GM15510 (cell line): ENCODE results near the gene SCAPER.

Source experiments
- POLR2A ChIP-seq: IDR thresholded peaks from 3 replicates; pipeline ENCODE4 v1.6.1; 2011; ENCODE audit warnings: borderline replicate concordance; ENCODE audit not compliant: insufficient read length; ENCODE audit errors: extremely low read depth

The SCAPER gene

GRCh38 chr15:76669521-76670207, 235.5 kb downstream of the SCAPER start:
- no peak for TF ChIP-seq POLR2A

DNA sequence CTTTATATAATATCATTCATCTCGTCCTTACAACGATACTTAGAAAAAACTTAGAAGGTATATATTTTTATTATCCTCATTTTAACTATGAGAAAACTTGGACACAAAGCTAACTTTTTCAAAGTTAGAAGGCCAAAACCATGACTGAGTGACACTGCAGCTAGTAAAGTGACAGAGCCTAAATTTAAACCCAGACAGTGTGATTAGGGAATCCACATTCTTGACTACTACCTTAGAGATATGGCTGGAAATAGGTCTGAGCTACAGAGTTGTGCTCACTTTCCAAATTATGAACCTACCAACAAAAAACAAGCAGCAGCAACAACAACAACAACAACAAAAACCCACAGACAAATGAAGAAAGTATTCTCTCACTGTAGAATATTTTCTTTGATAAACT, 236.2 kb downstream of the SCAPER start:
- TF ChIP-seq POLR2A, result no peak

GRCh38 chr15:76667943-76668715, 237.0 kb downstream of the SCAPER start:
- no peak for TF ChIP-seq POLR2A

DNA sequence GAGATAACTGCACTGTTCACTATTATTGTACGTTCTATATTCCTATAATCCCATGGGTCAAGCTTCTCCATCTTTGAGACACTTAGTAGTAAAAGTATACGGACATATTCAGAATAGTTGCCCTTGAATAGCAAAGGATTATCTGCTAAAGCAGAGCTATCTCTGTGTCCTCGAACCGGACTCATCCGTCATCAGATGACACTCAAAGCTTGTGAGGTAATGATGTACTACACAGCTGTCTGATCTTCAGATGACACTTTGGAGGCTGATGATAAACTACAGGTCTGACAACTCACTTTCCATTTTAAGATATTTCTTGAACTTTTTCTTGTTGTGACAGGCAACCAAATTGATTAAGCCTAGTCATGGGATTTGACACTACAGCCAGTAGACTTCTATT, 240.2 kb downstream of the SCAPER start:
- no peak for TF ChIP-seq POLR2A

DNA sequence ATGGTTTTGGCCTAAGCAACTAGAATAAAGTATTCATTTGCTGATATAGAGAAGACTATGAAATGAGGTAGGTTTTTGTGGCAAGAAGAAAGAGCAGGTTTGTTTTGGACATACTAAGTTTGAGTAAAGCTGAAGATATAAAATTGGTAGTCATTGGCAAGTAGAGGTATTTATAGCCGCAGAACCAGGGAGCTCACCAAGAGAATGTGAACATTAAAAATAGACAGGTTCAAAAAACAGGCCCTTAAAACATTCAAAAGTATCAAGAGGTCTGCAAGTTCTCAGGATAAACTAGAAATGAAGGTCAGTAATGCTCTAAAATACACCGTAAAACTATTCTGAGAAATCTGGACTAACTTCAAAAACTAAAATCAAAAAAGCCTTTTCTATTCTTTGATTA, 240.7 kb downstream of the SCAPER start:
- TF ChIP-seq POLR2A, result no peak

- TF ChIP-seq POLR2A, result no peak
Observed at GRCh38 chr15:76663529-76663928, 241.6 kb downstream of the SCAPER start.

DNA sequence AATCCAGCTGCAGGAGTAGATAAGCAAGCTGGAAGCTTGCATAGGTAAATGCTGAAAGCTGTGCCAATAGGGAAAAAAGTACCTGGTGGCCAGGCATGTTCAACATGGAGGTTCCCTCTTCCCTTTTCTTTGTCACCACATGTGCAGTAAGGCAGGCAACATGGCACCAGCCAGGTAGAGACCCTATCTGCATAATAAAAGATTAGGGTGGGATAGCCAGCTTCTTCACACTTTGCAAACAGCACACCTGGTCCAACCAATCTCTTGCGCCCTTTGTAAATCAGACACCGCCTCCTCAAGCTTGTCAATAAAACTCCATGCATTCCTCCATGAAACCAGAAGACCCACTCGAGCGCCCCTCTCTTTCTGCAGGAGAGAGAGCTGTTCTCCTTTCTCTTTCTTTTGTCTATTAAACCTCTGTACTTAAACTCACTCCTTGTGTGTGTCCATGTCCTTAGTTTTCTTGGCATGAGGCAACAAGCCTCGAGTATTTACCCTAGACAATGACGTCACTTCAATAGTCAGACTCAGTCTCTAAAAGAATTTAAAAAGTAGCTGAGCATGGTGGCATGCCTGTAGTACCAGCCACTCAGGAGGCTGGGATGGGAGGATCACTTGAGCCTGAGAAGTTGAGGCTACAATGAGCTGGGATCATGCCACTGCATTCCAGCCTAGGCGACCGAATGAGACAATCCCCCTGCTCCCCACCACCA, 256.3 kb downstream of the SCAPER start:
- no peak for TF ChIP-seq POLR2A

- TF ChIP-seq POLR2A, result no peak
Observed at GRCh38 chr15:76647612-76648011, 257.5 kb downstream of the SCAPER start.

DNA sequence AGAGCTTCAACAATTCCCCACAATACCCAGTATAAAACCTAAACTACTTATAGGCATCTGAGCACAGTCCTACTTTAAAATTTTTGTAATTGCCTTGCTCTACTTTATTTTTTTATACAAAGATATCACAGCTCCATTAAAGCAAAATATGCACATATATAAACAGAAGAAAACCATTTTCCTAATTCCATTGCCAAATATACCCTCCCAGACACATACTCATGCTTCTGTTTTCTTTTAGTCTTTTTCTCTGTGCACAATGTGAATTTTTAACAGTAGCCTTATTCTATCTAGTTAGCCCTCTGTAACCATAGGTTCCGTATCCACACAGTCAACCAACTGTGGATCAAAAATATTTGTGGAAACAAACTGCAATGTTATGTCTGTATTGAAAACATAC, 260.5 kb downstream of the SCAPER start:
- TF ChIP-seq POLR2A, result no peak

GRCh38 chr15:76642671-76643070, 262.5 kb downstream of the SCAPER start:
- TF ChIP-seq POLR2A, result no peak

- TF ChIP-seq POLR2A, result no peak
Observed at GRCh38 chr15:76637166-76637565, 268.0 kb downstream of the SCAPER start.

DNA sequence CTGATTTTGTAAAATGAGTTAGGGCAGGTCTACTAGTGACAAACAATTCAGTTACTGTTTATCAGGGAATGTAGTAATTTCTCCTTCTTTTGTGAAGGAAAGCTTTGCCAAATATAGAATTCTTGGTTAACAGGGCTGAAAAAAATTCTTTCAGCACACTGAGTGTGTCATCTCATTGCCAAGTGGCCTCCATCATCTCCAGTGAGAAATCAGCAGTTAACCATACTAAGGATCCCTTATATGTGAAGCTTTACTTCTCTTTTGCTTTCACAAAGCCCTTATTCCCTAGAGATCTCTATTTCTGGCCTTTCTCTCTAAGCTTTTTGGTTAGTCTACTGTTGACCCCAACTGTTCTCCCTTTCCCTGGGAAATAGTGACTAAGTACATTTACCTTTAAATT, 269.1 kb downstream of the SCAPER start:
- TF ChIP-seq POLR2A, result no peak

DNA sequence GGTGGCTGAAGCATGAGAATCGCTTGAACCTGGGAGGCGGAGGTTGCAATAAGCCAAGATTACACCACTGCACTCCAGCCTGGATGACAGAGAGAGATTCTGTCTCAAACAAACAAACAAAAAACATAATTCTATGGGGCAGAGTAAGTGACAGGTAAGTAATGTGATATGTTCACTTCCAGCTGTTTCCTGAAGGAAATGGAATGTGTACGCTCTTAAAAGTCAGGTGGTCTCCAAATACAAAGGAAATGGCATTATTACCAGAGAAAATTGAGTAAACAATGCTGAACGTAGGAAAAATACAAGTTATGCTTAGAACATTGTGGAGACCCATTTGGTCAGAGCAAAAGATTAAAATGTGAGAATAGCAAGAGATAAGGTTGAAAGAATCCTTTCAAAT, 278.5 kb downstream of the SCAPER start:
- TF ChIP-seq POLR2A, result no peak

DNA sequence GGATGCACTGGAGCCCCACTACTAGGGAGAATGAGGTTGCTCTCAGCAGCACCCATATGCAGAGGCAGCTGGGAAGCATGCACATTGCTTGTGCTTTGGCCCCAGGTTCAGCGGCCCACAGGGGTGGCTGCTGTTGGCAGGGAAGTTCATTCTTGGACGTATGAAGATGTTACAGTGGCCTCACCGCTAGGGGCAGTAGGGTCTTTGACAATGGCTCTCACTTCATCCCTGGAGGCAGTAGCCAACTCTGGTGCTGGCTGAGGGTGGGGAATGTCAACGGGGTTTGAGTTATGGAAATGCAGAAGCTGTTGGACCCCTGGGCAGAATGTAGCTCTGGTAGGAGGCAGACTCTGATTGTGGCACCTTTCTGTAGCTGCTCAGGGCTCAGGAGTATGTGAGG, 279.9 kb downstream of the SCAPER start:
- TF ChIP-seq POLR2A, result no peak

- TF ChIP-seq POLR2A, result no peak
Observed at GRCh38 chr15:76614725-76615124, 290.4 kb downstream of the SCAPER start.
